ENCODE measurements around the gene MRTFA. TPM values are rescaled to one million over a fixed set of nuclear protein-coding genes. Genes with fewer than 3 reads are reported as not detected.
A peak's percentile ranks its signal among the peaks of the same experiment; 100 is the strongest.

The MRTFA gene
- total RNA-seq, 1 donor from 2014 or later = 19.2 TPM

- intact Hi-C loops (cut with micrococcal nuclease) = no loop called here
- TF ChIP-seq CTCF (IDR thresholded peaks at IDR 0.05; ENCODE audit: borderline replicate concordance) = no peak
- no peak for DNase-seq
Measured at GRCh38 chr22:40469181-40469580, 167.3 kb downstream of the MRTFA start.

GRCh38 chr22:40468616-40469015, 167.9 kb downstream of the MRTFA start:
- Histone ChIP-seq H3K9me3 (replicated peaks) (no peaks in the 10 kb centered on the region), H3K27ac (replicated peaks) (no peak overlapping the region), H3K4me3 (no peak overlapping the region), H3K27me3 (ENCODE audit: low read depth) (no peaks in the 10 kb centered on the region), H3K4me1 (peaks cover 27% of the 10 kb centered on the region), H3K36me3 (no peaks in the 10 kb centered on the region)
- TF ChIP-seq CTCF (IDR thresholded peaks at IDR 0.05; ENCODE audit: borderline replicate concordance) = no peak
- DNase-seq = no peak
- intact Hi-C loops (cut with micrococcal nuclease) = no loop called here

More at GRCh38 chr22:40469181-40469580, 167.3 kb downstream of the MRTFA start:
- peaks cover 27% of the 10 kb centered on the region for H3K4me1 ChIP-seq
- no peak overlapping the region for H3K4me3 ChIP-seq
- H3K36me3 ChIP-seq = no peaks in the 10 kb centered on the region
- H3K9me3 ChIP-seq (replicated peaks) = no peaks in the 10 kb centered on the region
- no peak overlapping the region for H3K27ac ChIP-seq (replicated peaks)
- no peaks in the 10 kb centered on the region for H3K27me3 ChIP-seq (ENCODE audit: low read depth)

GRCh38 chr22:40466976-40467375, 169.5 kb downstream of the MRTFA start:
- intact Hi-C loops (cut with micrococcal nuclease) = no loop called here
- no peak for TF ChIP-seq CTCF (IDR thresholded peaks at IDR 0.05; ENCODE audit: borderline replicate concordance)
- DNase-seq = no peak
- H3K36me3 ChIP-seq = peaks cover 7% of the 10 kb centered on the region
- no peaks in the 10 kb centered on the region for H3K9me3 ChIP-seq (replicated peaks)
- H3K4me1 ChIP-seq = peaks cover 27% of the 10 kb centered on the region
- no peak overlapping the region for H3K4me3 ChIP-seq
- H3K27ac ChIP-seq (replicated peaks) = no peak overlapping the region
- H3K27me3 ChIP-seq (ENCODE audit: low read depth) = no peaks in the 10 kb centered on the region

- Histone ChIP-seq H3K27me3 (ENCODE audit: low read depth) (no peaks in the 10 kb centered on the region), H3K27ac (replicated peaks) (peak overlapping the region; percentile 43), H3K4me1 (peaks cover 27% of the 10 kb centered on the region), H3K9me3 (replicated peaks) (no peaks in the 10 kb centered on the region), H3K36me3 (peaks cover 15% of the 10 kb centered on the region), H3K4me3 (peak overlapping the region; percentile 38)
- TF ChIP-seq CTCF (IDR thresholded peaks at IDR 0.05; ENCODE audit: borderline replicate concordance) = no peak
- intact Hi-C loops (cut with micrococcal nuclease) = no loop called here
- no peak for DNase-seq
Measured at GRCh38 chr22:40463683-40464082, 172.8 kb downstream of the MRTFA start.

GRCh38 chr22:40463017-40463631, 173.4 kb downstream of the MRTFA start:
- H3K36me3 ChIP-seq = peaks cover 15% of the 10 kb centered on the region
- no peaks in the 10 kb centered on the region for H3K9me3 ChIP-seq (replicated peaks)
- no peak for DNase-seq
- H3K4me3 ChIP-seq = peak overlapping the region; percentile 38
- H3K27ac ChIP-seq (replicated peaks) = peak overlapping the region; percentile 43
- no peak for TF ChIP-seq CTCF (IDR thresholded peaks at IDR 0.05; ENCODE audit: borderline replicate concordance)
- H3K27me3 ChIP-seq (ENCODE audit: low read depth) = no peaks in the 10 kb centered on the region
- peaks cover 26% of the 10 kb centered on the region for H3K4me1 ChIP-seq
- intact Hi-C loops (cut with micrococcal nuclease) = no loop called here

Data from left ventricle myocardium inferior (tissue), 1 donor.